Stimulated activated CD4-positive, alpha-beta T cell treated with anti-CD3 and anti-CD28 coated beads, Interleukin-1b, Interleukin-23, amount 100 ng/mL, for 4 hours (primary cell): ENCODE data around the gene ARHGEF37.

Experiments
- DNase-seq, 2 donors: peaks; one replicate each; pipeline ENCODE4 v3.0.0-alpha.2; 2020; ENCODE audit warnings: low read depth in 2 of 2

ARHGEF37 gene

DNA sequence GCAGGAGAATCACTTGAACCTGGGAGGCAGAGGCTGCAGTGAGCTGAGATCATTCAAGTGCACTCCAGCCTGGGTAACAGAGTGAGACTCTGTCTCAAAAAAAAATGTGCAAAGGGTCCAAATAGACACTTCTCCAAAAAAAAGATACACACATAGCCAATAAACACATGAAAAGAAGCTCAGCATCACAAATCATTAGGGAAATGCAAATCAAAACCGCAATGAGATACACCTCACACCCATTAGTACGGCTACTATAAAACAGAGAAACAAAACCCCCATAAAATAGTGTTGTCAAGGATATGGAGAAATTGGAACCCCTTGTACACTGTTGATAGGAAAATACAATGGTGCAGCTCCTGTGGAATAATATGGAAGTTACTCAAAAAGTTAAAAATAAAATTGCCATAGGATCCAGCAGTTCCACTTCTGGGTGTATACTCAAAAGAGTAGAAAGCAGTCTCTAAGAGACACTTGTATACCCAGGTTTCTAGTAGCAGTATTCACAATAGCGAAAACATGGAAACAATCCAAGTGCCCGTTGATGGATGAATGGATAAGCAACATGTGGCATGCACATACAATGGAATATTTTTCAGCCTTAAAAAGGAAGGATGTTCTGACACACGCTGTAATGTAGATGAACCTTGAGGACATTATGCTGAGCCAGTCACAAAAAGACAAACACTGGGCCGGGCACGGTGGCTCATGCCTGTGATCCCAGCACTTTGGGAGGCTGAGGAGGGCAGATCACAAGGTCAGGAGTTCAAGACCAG lies 91.6 kb downstream of the ARHGEF37 start:
- no peak for DNase-seq

DNA sequence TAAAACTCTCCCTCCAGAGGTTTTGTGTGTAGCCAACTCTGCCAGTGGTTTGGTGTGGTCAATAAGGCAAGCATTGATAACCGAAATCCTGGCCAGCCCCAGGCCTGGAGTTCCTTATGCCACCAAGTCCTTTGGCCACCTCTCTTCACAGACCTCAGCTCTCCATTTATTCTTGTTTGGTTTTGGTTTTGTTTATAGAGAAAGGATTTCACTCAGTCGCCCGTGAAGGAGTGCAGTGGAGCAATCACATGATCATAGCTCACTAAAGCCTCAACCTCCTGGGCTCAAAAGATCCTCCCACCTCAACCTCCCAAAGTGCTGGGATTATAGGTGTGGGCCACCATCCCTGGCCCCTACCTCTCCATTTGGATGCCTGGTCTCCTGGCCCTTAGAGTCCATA lies 93.4 kb downstream of the ARHGEF37 start:
- no peak for DNase-seq

- DNase-seq: no peak
Measured at GRCh38 chr5:149675610-149676201, 94.4 kb downstream of the ARHGEF37 start.

GRCh38 chr5:149677731-149678130 lies 96.4 kb downstream of the ARHGEF37 start:
- no peak for DNase-seq

DNA sequence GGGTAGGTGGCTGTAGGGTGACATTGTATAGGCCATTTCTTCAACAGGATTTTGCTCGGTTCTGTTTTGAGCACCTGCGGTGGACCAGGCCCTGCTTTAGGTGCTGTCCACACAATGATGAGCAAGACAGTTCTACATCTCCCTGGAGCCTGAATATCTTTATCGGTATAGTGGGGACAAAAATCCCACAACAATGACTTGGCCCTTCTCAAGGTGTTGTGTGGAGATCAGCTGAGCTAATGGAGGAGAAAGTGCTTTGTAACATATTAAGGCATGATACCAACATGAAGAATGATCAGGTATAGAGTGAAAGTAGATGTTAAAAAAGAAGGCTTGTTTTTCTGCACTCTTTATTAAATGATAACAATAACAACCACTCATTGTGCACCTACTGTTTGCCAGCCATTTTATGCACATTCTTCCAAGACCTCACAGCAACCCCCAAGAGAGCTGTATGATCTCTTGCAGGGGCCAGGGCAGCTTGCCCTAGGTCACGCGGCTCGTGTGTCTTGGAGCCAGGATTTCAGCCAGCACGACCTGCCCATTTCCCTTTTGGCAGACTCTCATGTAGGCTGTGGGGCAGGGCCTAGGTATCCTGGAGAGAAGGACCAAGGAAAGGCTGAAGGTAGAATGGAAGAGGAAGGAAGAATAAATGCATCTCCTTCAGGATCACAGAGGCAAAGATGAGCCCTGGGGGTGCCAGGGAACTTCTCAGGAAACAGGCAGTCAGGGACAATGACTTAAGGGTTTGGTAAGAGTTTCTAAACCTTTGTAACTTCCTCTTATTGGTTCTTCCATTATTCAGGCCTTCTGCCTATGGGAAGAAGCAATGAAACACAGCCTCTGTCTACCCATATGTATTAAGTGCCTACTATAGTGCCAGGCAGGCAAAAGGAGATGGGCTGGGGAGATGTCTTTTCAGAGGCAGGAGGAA lies 98.8 kb downstream of the ARHGEF37 start:
- no peak for DNase-seq

DNA sequence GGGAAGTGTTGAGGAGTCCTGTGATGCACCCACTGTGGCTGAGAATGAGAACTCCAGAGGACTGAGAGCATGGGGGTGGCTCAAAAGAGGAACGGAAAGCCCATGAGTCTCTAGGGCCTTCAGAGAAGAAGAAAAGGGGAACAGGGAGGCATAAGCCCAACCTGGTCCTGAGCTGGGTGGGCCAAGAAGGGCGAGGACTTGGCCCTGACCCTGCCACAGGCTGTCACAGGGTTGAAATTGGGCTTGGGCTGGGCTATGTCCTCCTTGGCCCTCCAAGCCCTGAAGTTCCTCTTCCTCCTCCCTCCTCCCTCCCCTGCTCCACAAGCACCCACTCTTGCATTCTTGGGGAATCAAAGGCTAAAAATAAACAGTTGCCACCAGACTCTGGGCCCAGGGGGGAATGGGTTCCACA lies 99.5 kb downstream of the ARHGEF37 start:
- no peak for DNase-seq

GRCh38 chr5:149681252-149681651 lies 100.0 kb downstream of the ARHGEF37 start:
- DNase-seq: no peak

GRCh38 chr5:149681922-149682321 lies 100.6 kb downstream of the ARHGEF37 start:
- DNase-seq: no peak

DNA sequence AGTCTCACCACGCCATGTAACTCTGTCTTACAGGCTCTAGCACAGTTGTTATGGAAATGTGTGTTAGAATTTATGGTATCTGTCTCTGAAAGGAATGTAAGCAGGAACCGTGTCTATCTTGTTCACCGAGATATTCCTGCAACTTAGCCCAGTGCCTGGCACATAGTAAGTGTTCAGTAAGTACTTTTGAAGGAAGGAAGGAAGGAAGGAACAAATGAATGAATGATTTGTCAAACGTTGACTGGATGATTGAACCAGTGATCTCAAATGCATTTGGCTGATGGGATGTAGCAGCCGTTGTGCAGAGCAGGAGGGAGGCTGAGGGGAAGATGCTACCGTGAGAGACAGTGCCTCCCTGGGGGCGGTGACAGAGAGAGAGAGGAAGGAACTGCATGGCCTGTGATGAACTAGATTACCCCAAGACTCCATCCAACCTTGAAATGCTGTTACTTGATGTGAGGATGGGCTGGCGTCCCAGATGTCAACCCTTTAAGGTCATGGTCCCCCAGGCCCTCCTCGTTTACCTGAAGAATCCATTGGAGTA lies 101.3 kb downstream of the ARHGEF37 start:
- no peak for DNase-seq

DNA sequence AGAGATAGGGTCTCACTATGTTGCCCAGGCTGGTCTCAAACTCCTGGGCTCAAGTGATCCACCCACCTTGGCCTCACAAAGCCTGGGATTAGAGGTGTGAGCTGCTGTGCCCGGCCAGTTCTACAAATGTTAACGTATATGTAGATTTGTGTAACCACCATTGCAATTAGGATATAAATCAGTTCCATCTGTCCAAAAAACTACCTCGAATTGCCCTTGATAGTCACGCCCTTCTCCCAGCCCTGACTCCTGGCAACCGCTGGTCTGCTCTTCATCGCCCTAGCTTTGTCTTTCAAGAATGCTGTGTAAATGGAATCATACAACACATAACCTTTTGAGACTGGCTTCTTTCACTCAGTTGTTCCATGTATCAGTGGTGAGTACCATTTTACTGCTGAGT lies 102.7 kb downstream of the ARHGEF37 start:
- DNase-seq: no peak

GRCh38 chr5:149684371-149684770 lies 103.1 kb downstream of the ARHGEF37 start:
- DNase-seq: no peak
